Stomach (tissue), 9 donors: ENCODE data around the gene PLEKHH1. TPM values are rescaled to one million over a fixed set of nuclear protein-coding genes. Genes with fewer than 3 reads are reported as not detected.

Source experiments
- DNase-seq, 2 donors: peaks; one replicate each; pipeline versions ENCODE4 v3.0.0 to v3.0.0-alpha.2; 2013 to 2019
- H3K27ac ChIP-seq, 5 donors: fragments of 200-600 bp in 4 of 5; sonication (generic) in 4 of 5; one replicate each; pipeline ENCODE4 v1.5.1; 2013 to 2019; ENCODE audit warnings: mild to moderate bottlenecking in 1 of 5, moderate library complexity in 1 of 5
- H3K27me3 ChIP-seq, 3 donors: fragments of 200-600 bp; sonication (generic); one replicate each; pipeline ENCODE4 v1.5.1; 2017 to 2019; ENCODE audit warnings: mixed run types in 1 of 3
- H3K36me3 ChIP-seq, 4 donors: fragments of 200-600 bp; sonication (generic); 1 replicate in 3 of 4; 2 replicates in 1 of 4; pipeline ENCODE4 v1.5.1; 2016 to 2019
- H3K4me1 ChIP-seq, 4 donors: fragments of 200-600 bp; sonication (generic); one replicate each; pipeline ENCODE4 v1.5.1; 2016 to 2019
- H3K4me3 ChIP-seq, 4 donors: fragments of 200-600 bp; sonication (generic) in 3 of 4; one replicate each; pipeline ENCODE4 v1.5.1; 2016 to 2019; ENCODE audit warnings: mild to moderate bottlenecking in 1 of 4
- H3K9me3 ChIP-seq, 4 donors: fragments of 200-600 bp; sonication (generic); one replicate each; pipeline ENCODE4 v1.5.1; 2016 to 2019
- CTCF ChIP-seq, 7 experiments: fragments of 450-650 bp in 4 of 7; fragments of 200-600 bp in 3 of 7; sonication (generic) in 3 of 7; IDR thresholded peaks; one replicate each; pipeline ENCODE4 v1.5.1; 2016 to 2019; ENCODE audit warnings: antibody characterized with exemption in 7 of 7, control low read depth in 2 of 7, mild to moderate bottlenecking in 1 of 7
- EP300 ChIP-seq: sonication (generic); formaldehyde crosslinking; IDR thresholded peaks from one replicate; pipeline ENCODE4 v1.6.1; 2017; ENCODE audit warnings: antibody characterized with exemption
- POLR2A ChIP-seq, 4 donors: fragments of 450-650 bp; IDR thresholded peaks; one replicate each; pipeline ENCODE4 v1.6.1; 2016; ENCODE audit warnings: antibody characterized with exemption in 4 of 4, control low read depth in 2 of 4, mild to moderate bottlenecking in 1 of 4, moderate library complexity in 1 of 4
- POLR2AphosphoS5 ChIP-seq, 3 donors: sonication (generic); formaldehyde crosslinking; IDR thresholded peaks; one replicate each; pipeline ENCODE4 v1.6.1; 2016; ENCODE audit warnings: antibody characterized with exemption in 3 of 3
- WGBS, 5 donors: extraction: QIAGEN DNeasy Blood & Tissue Kit in 3 of 5; methylation state at CpG; one replicate each; pipeline versions ENCODE4 v1.1.5 to v1.1.7; 2013 to 2018; 5-methylcytosine and 5-hydroxymethylcytosine counted together
- intact Hi-C: fragments of 100-400 bp; cut with DNase I; formaldehyde crosslinking; loops from one replicate; pipeline ENCODE4 v1.15.1; 2023; ENCODE audit warnings: low total_unique reads
- polyA plus RNA-seq, 3 donors: library from polyadenylated mRNA; stranded (reverse); fragments of 200-250 nt; gene quantifications; one replicate each; pipeline ENCODE4 v1.2.3, GENCODE V29; 2013
- total RNA-seq, 5 donors: library from RNA; depleted of rRNA; stranded (reverse); fragments of >200 nt; gene quantifications; one replicate each; pipeline versions ENCODE4 v1.1.0 to v1.2.3, GENCODE V29; 2014 to 2016
- donor health status: healthy with polysubstance abuse.
- donor health status: Bipolar disorder and iron deficiency.
- donor health status: healthy.

The PLEKHH1 gene
- total and polyA plus RNA-seq, 8 donors, result 3.8 to 136 (median 31.4) TPM

- intact Hi-C loops, result no loop called here
- DNase-seq, result no peak
These were observed 3.0 kb downstream of the PLEKHH1 start for GRCh38 chr14:67536087-67536486.

GRCh38 chr14:67537736-67538135, 4.6 kb downstream of the PLEKHH1 start:
- Histone ChIP-seq H3K9me3 (no peaks in the 10 kb centered on the region), H3K36me3 (no peaks in the 10 kb centered on the region), H3K4me3 (no peak overlapping the region), H3K27me3 (peaks cover 0 to 7% (median 0%) of the 10 kb centered on the region in 3 donors), H3K27ac (no peak overlapping the region), H3K4me1 (peaks cover 0 to 11% (median 6%) of the 10 kb centered on the region in 4 donors)
- no peak for DNase-seq
- intact Hi-C loops, result no loop called here
- TF ChIP-seq CTCF (IDR thresholded peaks at IDR 0.05) (no peak), POLR2A (IDR thresholded peaks at IDR 0.05) (no peak), POLR2AphosphoS5 (IDR thresholded peaks at IDR 0.05) (no peak), EP300 (no peak)
- WGBS, 5 donors, result 52 to 82% (median 67%) methylated on average over 3 of the region's 3 CpGs

More at GRCh38 chr14:67536087-67536486, 3.0 kb downstream of the PLEKHH1 start:
- no peaks in the 10 kb centered on the region for H3K9me3 ChIP-seq
- TF ChIP-seq POLR2A (IDR thresholded peaks at IDR 0.05), result no peak
- TF ChIP-seq CTCF (IDR thresholded peaks at IDR 0.05), result no peak
- TF ChIP-seq POLR2AphosphoS5 (IDR thresholded peaks at IDR 0.05), result no peak
- TF ChIP-seq EP300, result no peak
- peaks cover 0 to 18% (median 12%) of the 10 kb centered on the region in 4 donors for H3K4me1 ChIP-seq
- 62 to 88% (median 86%) methylated on average over 2 to 4 of the region's 4 CpGs for WGBS, 5 donors
- peaks cover 0 to 7% (median 0%) of the 10 kb centered on the region in 3 donors for H3K27me3 ChIP-seq
- no peaks in the 10 kb centered on the region for H3K36me3 ChIP-seq
- no peak overlapping the region for H3K4me3 ChIP-seq
- no peak overlapping the region for H3K27ac ChIP-seq

- no peak for TF ChIP-seq POLR2AphosphoS5 (IDR thresholded peaks at IDR 0.05)
- TF ChIP-seq POLR2A (IDR thresholded peaks at IDR 0.05), result no peak
- TF ChIP-seq CTCF (IDR thresholded peaks at IDR 0.05), result no peak
- TF ChIP-seq EP300, result no peak
- H3K9me3 ChIP-seq, result no peaks in the 10 kb centered on the region
- no peak for DNase-seq
- H3K27me3 ChIP-seq, result peaks cover 0 to 3% (median 0%) of the 10 kb centered on the region in 3 donors
- 72 to 81% (median 80%) methylated on average over 2 of the region's 2 CpGs for WGBS, 5 donors
- H3K4me3 ChIP-seq, result no peak overlapping the region
- peaks cover 0 to 9% (median 3%) of the 10 kb centered on the region in 4 donors for H3K4me1 ChIP-seq
- intact Hi-C loops, result no loop called here
- no peak overlapping the region for H3K27ac ChIP-seq
- no peaks in the 10 kb centered on the region for H3K36me3 ChIP-seq
These were observed 5.4 kb downstream of the PLEKHH1 start for GRCh38 chr14:67538501-67538900.

GRCh38 chr14:67539116-67539515, 6.0 kb downstream of the PLEKHH1 start:
- intact Hi-C loops, result no loop called here
- no peak overlapping the region for H3K4me3 ChIP-seq
- no peak for DNase-seq
- no peak overlapping the region for H3K27ac ChIP-seq
- H3K27me3 ChIP-seq, result no peaks in the 10 kb centered on the region
- H3K4me1 ChIP-seq, result peaks cover 0 to 3% (median under 1%) of the 10 kb centered on the region in 4 donors
- H3K9me3 ChIP-seq, result no peaks in the 10 kb centered on the region
- WGBS, 5 donors, result 62 to 75% (median 72%) methylated on average over 5 of the region's 5 CpGs
- peaks cover 0 to 4% (median under 1%) of the 10 kb centered on the region in 4 donors for H3K36me3 ChIP-seq
- TF ChIP-seq POLR2AphosphoS5 (IDR thresholded peaks at IDR 0.05), result no peak
- TF ChIP-seq CTCF (IDR thresholded peaks at IDR 0.05), result no peak
- TF ChIP-seq EP300, result no peak
- TF ChIP-seq POLR2A (IDR thresholded peaks at IDR 0.05), result no peak
